GM21390 (cell line): ENCODE measurements around the gene CCDC187.
"Not testable (repeated sequence)": the region's sequence is repeated elsewhere in the genome, so short reads cannot be mapped to it uniquely, and the experiment has no call there.

Experiments
- ATAC-seq: cut with Tn5 transposase; IDR thresholded peaks from one replicate; pipeline ENCODE4 v1.9.1; 2021; ENCODE audit not compliant: unreplicated experiment

Gene CCDC187

DNA sequence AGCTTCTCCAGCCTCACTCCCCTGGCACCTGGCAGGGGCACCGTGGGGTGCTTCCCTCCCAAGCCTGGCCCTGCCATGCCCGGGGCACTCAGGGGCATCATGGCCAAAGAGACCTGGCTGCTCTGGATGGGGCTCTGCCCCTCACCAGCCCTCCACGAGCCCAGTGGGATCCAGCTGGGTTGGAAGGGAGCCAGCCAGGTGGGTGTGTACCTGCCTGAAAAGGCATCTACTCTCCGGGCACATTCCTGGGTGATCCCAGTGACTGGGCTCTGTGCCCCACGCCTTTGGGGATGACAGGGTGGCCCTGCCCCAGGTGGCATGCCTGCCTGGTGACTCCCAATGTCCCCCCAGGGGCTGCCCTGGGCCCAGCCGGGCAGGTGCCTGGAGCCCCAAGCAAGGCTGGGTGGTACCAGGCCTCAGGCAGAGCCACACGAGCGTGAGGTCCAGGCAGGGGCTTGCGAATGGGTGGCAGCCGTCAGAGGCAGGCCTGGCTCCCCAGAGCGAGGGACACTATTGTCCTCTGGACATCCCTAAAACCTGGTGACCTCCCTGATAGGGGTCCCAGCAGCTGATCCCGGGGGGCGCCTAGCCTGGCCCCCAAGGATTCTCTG, 24.2 kb upstream of the CCDC187 start:
- ATAC-seq, result no peak

DNA sequence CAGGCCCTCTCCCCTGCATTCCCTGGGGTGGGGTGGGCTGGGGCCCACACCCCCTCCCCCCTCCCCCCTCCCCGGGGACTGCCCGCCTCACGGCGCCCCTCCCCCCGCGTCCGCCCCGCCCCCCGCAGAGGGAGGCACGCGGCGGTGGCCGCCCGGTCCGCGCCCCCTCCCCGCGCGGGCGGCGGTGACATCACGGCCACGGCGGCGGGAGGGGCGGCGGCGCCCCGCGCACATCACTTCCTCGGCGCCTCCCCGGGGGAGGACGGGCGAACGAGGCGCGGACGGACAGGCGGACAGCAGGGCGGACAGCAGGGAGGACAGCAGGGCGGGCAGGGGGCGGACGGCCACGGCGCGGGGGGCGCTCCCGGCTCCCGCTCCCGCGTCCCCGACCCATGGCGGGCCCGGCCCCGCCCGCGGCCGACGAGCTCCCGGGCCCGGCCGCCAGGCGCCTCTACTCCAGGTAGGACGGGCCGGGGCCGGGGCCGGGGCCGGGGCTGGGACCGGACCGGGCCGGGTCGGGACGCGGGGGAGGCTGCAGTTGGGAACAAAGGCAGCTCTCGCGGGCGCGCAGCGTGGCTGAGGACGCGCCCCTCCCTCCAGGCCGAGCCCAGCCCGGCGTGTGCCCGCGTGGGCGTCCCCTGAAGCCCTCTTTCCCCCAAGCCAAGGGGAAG, 23.5 kb upstream of the CCDC187 start, which contains the start of gene GPSM1:
TSS of gene GPSM1 (plus strand) at position 236 of the 671 bp plus-strand sequence. CDS start at position 393, 157 bp downstream.
- no peak for ATAC-seq

DNA sequence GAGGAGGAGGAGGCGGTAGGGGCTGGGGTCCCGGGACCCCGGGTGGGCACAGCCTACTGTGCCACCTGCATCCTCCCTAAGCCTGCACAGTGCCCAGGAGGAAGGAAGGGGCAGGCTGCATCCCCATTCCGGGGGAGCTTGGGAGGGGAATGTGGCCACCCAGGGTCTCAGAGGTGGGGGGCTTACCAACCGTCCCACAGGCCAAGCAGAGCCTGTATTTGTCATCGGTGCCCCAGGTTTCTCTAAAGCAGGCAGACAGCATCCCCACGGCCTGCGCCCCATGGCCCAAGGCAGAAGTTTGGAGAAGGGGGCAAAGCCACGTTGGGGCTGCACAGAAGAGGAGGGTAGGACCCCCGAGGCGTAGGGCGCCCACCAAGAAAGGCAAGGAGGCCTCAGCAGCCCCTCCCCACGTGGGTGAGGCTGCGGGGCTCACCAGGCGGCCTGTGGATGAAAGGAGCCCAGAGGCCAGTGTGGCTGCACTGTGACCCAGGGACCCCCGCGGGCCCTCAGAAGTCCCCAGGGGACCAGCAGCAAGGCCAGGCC, 22.9 kb upstream of the CCDC187 start:
- no peak for ATAC-seq

DNA sequence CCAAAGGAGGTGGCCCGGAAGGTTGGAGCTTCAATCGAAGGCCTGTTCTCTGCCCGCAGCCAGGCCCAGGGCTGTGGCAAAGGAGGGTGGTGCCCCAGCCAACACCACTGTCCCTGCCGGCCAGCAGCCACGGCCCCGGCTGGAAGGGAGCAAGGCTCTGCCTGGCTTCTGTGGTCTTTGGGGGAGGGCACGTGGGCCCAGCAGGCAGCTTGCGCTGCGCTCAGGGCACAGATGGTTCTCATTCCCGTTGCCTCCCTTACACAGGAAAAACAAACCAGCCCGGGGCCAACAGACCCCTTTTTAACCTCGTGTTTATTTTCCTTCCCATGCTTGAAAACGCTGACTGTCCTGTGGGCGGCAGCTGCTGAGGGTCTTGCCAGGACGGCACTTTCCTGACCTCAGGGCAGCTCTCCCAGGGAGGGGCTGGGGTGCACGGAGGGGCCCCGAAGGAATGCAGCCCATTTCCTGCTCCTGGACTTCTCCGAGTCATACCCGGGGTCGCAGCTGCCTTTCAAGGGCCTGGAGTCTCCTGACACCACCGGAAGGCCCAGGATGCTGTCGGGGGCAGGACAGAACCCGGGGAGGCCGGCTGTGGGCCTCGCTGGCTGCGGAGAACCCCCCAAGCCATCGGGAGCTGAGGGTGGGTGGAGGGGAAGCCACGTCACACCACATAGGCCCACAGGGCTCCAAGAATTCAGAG, 22.3 kb upstream of the CCDC187 start:
- no peak for ATAC-seq

DNA sequence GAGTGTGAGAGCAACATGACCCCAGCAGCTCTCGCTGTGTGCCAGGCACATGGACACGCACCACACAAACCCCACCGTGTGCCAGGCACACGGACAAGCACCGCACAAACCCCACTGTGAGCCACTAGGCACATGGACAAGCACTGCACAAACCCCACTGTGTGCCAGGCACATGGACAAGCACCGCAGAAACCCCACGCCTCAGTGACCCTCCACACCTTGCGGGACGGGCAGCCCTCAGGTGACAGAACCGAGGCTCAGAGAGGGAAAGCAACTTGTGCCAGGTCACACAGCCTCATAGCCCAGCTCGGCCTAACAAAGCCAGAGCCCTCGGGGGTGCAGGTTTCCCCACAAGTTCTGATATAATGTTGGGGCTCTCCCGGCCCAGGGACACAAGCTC, 21.5 kb upstream of the CCDC187 start:
- ATAC-seq, result no peak

DNA sequence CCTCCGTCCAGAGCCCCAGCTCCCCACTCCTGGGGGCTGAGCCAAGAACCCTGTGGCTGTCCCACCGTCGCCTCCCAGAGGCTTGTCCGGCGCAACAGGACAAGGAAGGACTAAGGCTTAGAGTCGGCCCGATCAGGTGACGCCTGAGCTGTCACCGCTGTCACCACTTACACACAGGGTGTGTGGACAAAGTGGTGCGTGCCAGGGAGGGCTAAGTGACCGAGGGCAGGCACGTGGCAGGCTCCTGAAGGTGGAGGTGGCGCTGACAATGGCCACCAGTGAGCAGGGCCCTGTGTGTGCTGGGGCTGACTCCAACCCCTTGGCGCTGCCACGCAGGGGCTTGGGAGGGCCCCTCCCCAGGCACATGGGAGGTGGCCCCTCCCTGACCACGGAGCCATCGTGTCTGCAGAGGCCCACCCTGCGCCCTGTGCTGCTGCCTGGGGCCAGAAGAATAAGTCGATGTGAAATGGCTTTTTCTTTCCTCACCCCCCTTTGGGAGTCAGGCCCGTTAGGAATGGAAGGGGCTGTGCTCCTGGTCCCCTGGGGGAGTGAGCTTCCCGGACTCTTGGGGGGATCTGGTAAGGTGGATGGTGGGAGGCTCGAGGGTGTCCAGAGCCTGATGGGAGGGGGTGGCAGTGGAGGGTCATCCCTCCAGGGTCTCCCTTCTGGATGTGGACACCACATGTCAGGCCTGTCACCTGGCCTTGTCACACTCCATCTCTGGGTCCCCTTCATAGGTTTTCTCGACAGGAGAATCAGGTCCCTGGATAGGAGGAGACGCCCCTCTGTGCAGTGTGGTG, 20.8 kb upstream of the CCDC187 start:
- no peak for ATAC-seq

DNA sequence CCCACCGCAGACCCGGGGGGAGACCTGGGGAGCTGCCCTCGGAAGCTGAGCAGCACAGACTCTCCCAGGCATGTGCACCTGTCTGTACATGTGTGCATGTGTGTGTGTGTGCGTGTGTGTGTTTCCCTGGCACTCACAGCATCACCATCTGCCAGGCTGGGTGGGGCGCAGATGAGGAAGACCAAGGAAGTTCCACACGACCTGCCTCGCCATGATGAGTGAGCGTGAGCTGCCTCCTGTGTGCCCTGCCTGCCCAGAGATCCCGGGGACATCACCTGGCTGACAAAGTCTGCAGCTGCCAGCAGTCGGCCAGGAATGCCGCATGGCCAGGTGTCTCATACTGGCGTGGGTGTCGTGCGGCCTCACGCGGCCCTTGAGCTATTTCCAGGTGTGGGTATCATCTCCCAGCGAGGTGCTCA, 19.5 kb upstream of the CCDC187 start:
- no peak for ATAC-seq

DNA sequence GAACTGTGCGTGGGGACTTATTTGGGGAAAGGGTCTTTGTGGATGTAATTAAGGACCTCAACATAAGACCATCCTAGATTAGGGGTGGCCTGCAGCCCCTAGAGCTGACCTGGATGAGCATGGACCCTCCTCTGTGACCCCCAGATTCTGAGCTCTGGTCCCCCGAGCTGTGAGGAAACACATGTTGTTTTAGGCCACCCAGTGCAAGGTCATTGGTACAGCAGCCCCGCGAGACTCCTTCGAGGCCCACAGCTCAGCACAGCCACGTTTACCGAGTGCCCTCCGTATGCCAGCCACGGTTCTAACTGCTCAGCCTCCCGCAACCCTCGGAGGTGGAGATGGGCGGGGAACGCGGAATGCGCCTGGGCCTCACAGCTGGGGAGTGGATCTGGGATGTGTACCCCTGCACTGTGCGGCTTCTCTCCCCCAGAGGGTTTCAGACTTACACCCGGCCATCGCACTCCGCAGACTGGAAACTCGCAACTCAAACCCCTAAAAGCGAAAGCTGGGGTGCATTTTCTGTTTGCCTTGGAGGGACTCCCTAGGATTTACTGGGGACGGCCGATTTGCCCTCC, 18.9 kb upstream of the CCDC187 start:
- ATAC-seq, result no peak

DNA sequence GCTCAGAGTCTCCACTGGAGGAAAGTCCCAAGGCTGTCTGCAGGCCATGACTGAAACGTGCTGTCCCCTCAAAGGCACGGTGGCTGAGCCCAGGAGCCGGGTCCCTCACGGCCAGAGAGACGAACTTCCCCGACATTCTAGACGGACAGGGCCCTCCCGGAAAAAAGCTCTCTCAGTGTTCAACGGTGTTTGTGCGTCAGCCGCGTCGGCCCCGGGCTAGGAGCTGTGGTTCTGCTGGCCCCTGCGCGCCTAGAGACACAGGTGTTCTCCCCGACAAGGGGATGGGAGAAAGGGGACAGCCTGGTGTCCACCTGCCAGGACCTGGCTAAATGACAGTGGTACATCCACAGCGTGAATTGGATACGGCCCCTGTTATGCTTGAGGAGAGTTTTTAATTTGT, 17.7 kb upstream of the CCDC187 start:
- no peak for ATAC-seq

DNA sequence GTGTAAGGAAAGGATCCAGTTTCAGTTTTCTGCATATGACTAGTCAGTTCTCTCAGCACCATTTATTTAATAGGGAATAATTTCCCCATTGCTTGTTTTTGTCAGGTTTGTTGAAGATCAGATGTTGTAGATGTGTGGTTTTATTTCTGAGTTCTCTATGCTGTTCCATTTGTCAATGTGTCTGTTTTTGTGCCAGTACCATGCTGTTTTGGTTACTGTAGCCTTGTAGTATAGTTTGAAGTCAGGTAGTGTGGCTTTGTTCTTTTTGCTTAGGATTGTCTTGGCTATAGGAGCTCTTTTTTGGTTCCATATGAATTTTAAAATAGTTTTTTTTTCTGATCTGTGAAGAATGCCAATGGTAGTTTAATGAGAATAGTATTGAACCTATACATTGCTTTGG, 17.1 kb upstream of the CCDC187 start:
- not testable (repeated sequence) for ATAC-seq

DNA sequence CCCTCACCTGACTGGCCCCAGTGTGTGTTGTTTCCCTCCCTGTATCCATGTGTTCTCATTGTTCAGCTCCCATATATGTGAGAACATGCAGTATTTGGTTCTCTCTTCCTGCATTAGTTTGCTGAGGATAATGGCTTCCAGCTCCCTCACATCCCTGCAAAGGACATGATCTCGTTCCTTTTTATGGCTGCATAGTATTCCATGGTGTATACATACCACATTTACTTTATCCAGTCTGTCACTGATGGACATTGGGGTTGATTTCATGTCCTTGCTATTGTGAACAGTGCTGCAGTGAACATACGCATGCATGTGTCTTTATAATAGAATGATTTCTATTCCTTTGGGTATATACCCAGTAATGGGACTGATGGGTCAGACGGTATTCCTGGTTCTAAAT, 16.1 kb upstream of the CCDC187 start:
- not testable (repeated sequence) for ATAC-seq

DNA sequence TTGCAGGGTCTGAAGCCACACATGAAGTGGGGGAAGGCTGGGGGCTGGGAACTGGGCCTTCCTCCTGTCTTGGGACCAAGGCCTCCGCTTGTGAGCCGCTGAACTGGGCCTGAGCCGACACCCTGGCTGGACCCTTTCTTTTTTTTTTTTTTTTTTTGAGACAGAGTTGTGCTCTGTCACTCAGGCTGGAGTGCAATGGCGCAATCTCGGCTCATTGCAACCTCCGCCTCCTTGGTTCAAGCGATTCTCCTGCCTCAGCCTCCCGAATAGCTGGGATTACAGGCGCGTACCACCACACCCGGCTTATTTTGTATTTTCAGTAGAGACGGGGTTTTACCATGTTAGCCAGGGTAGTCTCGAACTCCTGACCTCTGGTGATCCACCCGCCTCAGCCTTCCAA, 15.3 kb upstream of the CCDC187 start:
- not testable (repeated sequence) for ATAC-seq

DNA sequence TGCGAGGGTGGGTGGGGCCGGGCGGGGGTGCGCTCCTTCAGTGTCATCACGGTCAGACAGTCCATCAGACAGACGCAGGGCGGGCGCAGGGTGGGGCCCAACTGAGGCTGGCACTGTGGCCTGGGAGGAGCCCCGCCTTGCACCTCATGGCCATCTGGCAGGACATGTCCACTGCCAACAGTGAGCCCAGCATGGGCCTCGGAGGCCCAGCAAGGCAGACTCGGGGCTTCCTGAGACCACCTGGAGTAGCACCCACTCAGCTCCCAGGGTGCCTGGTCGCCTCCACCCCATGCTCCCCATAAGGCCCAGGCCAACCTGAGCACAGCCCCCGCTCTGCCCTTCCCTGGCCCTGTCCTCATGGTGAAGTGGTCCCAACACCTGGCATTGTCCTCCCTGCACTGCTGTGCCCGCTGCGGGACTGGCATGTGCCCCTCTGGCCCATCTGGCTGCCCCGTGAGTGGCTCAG, 14.9 kb upstream of the CCDC187 start:
- no peak for ATAC-seq

DNA sequence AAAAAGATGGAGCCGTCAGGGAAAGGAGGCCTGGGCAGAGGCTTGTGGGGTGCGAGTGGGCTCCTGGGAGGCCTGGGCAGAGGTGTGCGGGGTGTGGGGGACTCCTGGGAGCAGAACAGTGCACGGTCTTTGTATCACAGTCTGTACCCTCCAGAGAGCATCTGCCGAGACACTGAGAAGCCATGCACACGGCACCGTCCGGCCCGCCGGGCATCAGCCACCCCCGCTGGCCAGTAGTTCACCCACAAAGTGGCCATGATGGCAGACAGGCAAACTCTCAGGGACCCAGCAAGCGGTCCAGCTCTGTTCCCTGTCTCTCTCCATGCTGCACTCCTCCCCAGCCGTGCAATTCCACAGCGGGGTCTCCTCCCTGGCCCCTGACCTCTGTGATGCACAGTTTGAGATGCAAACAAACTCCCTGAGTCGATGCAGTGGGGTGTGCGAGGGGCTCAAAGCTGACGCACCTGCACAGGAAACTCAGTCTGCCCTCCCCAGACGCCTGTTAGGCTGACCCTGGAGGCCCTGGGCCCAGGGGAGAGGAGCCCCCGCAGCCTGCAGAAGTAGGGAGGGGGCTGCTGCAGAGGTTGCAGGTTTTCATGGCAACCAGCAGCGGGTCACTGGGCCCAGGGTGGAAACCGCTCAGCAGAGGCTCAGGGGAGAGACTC, 14.3 kb upstream of the CCDC187 start:
- no peak for ATAC-seq

DNA sequence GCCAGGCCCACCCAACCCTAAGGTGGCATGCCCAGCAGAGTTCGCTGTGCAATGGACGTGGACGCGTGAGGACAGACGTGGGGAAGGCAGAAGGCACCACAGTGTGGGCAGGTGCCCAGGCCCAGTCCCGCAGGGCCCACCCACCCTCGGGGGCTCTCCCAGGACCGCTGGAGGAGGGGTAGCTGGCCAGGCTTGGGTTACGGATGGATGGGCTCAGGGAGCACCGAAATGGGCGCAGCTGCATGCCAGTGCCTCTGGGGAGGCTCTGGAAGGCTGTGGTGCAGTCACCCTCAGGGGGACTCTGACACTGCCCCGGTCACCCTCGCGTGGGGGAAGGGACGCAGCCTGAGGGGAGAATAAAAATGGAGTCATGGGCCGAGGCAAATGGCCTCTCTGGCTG, 13.8 kb upstream of the CCDC187 start:
- ATAC-seq, result no peak

DNA sequence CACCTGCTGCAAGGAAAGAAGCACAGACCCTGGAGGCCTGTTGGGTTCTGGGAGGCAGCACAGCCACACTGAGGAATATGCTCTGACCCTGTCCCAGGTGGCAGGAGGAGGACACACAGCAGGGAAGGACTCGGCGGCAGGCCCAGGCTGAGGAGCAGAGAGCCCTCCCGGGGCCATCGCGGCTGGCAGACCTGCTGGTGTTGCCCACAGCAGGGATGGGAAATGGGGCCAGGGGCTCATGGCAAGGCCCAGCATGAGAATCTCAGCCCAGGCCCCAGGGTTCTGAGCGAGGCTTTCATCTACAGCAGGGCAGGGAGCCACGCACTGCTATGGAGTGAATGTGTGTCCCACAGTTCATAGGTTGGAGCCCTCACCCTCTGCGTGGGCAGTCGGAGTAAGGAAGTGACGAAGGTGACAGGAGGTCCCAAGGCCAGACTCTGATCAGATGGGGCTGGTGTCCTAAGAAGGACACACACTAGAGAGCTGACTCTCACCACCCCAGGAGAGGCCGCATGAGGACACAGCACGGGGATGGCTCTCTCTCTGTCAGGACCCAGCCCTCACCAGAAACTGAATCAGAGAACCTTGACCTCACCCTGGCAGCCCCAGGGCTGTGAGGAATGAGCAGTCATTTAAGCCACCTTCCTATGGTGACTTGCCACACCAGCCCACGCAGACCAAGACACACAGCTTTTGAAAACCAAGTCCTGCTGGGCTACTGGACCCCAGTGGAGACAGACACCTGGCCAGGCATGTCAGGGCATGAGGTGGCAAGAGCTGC, 13.2 kb upstream of the CCDC187 start:
- no peak for ATAC-seq

DNA sequence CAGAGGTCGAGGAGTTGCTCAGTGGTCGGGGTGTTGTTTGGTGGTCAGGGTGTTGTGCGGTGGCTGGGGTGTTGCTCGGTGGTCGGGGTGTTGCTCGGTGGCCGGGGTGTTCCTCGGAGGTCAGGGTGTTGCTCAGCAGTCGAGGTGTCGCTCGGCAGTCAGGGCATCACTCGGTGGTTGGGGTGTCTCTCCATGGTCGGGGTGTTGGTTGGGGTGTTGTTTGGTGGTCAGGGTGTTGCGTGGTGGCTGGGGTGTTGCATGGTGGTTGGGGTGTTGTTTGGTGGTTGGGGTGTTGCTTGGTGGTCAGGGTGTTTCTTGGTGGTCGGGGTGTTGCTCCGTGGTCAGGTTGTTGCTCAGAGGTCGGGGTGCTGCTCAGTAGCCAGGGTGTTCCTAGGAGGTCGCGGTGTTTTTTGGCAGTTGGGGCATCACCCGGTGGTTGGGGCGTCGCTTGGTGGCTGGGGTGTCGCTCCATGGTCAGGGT, 12.4 kb upstream of the CCDC187 start:
- ATAC-seq, result no peak

DNA sequence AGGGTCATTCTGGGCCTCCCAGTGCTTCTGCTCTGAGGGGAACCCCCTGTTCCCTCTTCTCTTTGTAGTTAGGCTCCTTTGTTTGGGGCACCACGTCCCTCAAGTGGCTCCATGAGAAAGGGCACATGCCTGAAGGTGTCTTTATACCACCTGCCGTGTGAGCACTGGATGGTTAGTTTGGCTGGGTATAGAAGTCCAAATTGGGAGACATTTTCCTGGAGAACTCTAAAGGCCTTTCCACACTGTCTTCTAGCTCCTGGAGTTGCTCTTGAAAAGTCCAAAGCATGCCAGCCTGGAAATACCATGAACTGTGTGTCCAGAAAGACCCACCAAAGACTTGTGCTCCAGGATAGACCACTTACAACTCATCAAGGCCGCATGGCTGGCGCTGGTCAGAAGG, 11.1 kb upstream of the CCDC187 start:
- ATAC-seq, result no peak

DNA sequence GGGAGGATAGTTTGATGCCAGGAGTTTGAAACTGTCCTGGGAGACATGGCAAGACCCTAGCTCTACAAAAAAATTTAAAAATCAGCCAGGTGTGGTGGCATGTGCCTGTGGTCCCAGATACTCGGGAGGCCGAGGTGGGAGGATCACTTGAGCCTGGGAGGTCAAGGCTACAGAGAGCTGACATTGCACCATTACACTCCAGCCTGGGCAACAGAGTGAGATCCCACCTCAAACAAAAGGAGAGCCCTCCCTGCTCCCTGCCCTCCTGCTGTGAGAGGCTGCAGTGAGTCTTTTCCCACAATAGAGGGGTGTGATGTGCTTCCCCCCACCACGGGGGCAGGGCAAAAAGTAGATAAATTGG, 10.1 kb upstream of the CCDC187 start:
- no peak for ATAC-seq
